Left ventricle myocardium superior (tissue), 1 donor: ENCODE data around the gene CHAC2. TPM values are rescaled to one million over a fixed set of nuclear protein-coding genes. Genes with fewer than 3 reads are reported as not detected.
"Not testable (repeated sequence)": the region's sequence is repeated elsewhere in the genome, so short reads cannot be mapped to it uniquely, and the experiment has no call there.

ENCODE experiments used
- ATAC-seq: fragments of 200-7000 bp; cut with Tn5 transposase; one replicate; pipeline ENCODE4 v1.9.1; 2020; ENCODE audit warnings: mild to moderate bottlenecking, moderate library complexity
- DNase-seq: peaks from one replicate; pipeline ENCODE4 v3.0.0-alpha.2; 2020
- intact Hi-C: fragments of 100-400 bp; cut with micrococcal nuclease; formaldehyde crosslinking; loops from one replicate; pipeline ENCODE4 v1.11.0; 2022
- total RNA-seq: library from RNA; stranded (reverse); fragmentation: NEBNext Ultra II Directional; extraction: Animal tissue kit (Norgen Biotek cat#: 25700); gene quantifications from one replicate; pipeline ENCODE4 v1.2.1, GENCODE V29; 2021
- donor health status: DM: no; HTN: yes; CAD: no; lungs with severe emphysema.

CHAC2 gene
- total RNA-seq, 1 donor from 2014 or later = 6.0 TPM

GRCh38 chr2:53820048-53820447 lies 52.4 kb downstream of the CHAC2 start:
- intact Hi-C loops = no loop called here
- ATAC-seq (no peak), DNase-seq (no peak)

GRCh38 chr2:53820711-53821110 lies 53.1 kb downstream of the CHAC2 start:
- ATAC-seq (no peak), DNase-seq (no peak)
- intact Hi-C loops = no loop called here

GRCh38 chr2:53821810-53822209 lies 54.2 kb downstream of the CHAC2 start:
- DNase-seq = no peak
- ATAC-seq = no peak
- intact Hi-C loops = no loop called here

- intact Hi-C loops, ATAC-seq, DNase-seq: not testable (repeated sequence)
Observed at GRCh38 chr2:53823639-53824038, 56.0 kb downstream of the CHAC2 start.

Other genes starting within 250 kb of the CHAC2 start
- gene ASB3, start 19.1 kb downstream of the CHAC2 start, total RNA-seq = 11.7 TPM
- 35.5 TPM for gene ERLEC1, start 19.2 kb downstream of the CHAC2 start, total RNA-seq
- gene GPR75, start 92.2 kb downstream of the CHAC2 start, total RNA-seq = 0.50 TPM
- gene PSME4, start 203.2 kb downstream of the CHAC2 start, total RNA-seq = 51.0 TPM